Erythroblast (primary cell): Measurements from ENCODE around the gene GCH1.

Experiments used
- GATA1 ChIP-seq: IDR thresholded peaks from 2 replicates; pipeline ENCODE4 v1.6.1; 2011; ENCODE audit warnings: low read depth, mild to moderate bottlenecking, control low read depth, low read length, moderate library complexity
- POLR2A ChIP-seq: IDR thresholded peaks from 2 replicates; pipeline ENCODE4 v1.6.1; 2011; ENCODE audit warnings: mild to moderate bottlenecking, low read length

- TF ChIP-seq POLR2A, result no peak
- TF ChIP-seq GATA1, result no peak
Measured at GRCh38 chr14:54908190-54908589, 5.6 kb upstream of the GCH1 start.
